ENCODE data around the gene DSTYK.

GRCh38 chr1:205211839-205212536 lies 486 bp upstream of the DSTYK start:
- TF ChIP-seq ZNF331 (CRISPR knock-in tag; IDR thresholded peaks at IDR 0.05; ENCODE audit: low read depth) = no peak
- no peak for TF ChIP-seq JUNB (IDR thresholded peaks at IDR 0.05; ENCODE audit: unreplicated experiment)
- TF ChIP-seq CTCF (conservative IDR thresholded peaks at IDR 0.05; ENCODE audit: low read depth in 2 of 2) = no peak
- no peak for TF ChIP-seq EZH2 (IDR thresholded peaks at IDR 0.05; ENCODE audit: low read depth, unreplicated experiment)

Measured in GM23338 (cell line).